Measurements from ENCODE around the gene MT1F. TPM values are rescaled to one million over a fixed set of nuclear protein-coding genes. Genes with fewer than 3 reads are reported as not detected.

The MT1F gene
- total RNA-seq, 2 experiments from 2014 or later, result 7.7 to 9.0 TPM

- ChIA-PET POLR2A (no interaction called here), CTCF (interaction anchor here (4.3 kb wide), 1 partner anchor 23 kb away, joined by 20 read pairs; no protein-coding TSS in a partner anchor)
- no peaks in the 10 kb centered on the region for H3K9me3 Mint-ChIP-seq
- peaks cover 37% of the 10 kb centered on the region for H3K4me1 Mint-ChIP-seq (ENCODE audit: low read depth)
- DNase-seq (no peak), ATAC-seq (no peak)
- no peak overlapping the region for H3K27ac Mint-ChIP-seq
- TF ChIP-seq, protein P1, sequence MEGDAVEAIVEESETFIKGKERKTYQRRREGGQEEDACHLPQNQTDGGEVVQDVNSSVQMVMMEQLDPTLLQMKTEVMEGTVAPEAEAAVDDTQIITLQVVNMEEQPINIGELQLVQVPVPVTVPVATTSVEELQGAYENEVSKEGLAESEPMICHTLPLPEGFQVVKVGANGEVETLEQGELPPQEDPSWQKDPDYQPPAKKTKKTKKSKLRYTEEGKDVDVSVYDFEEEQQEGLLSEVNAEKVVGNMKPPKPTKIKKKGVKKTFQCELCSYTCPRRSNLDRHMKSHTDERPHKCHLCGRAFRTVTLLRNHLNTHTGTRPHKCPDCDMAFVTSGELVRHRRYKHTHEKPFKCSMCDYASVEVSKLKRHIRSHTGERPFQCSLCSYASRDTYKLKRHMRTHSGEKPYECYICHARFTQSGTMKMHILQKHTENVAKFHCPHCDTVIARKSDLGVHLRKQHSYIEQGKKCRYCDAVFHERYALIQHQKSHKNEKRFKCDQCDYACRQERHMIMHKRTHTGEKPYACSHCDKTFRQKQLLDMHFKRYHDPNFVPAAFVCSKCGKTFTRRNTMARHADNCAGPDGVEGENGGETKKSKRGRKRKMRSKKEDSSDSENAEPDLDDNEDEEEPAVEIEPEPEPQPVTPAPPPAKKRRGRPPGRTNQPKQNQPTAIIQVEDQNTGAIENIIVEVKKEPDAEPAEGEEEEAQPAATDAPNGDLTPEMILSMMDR (IDR thresholded peaks at IDR 0.05), result no peak
- intact Hi-C loops (cut with micrococcal nuclease), result no loop called here
- peaks cover 1% of the 10 kb centered on the region for H3K27me3 Mint-ChIP-seq
- H3K4me3 Mint-ChIP-seq, result no peak overlapping the region
- peaks cover 7% of the 10 kb centered on the region for H3K36me3 Mint-ChIP-seq (ENCODE audit: low read depth)
These were observed 21.4 kb downstream of the MT1F start for GRCh38 chr16:56679078-56679730.

DNA sequence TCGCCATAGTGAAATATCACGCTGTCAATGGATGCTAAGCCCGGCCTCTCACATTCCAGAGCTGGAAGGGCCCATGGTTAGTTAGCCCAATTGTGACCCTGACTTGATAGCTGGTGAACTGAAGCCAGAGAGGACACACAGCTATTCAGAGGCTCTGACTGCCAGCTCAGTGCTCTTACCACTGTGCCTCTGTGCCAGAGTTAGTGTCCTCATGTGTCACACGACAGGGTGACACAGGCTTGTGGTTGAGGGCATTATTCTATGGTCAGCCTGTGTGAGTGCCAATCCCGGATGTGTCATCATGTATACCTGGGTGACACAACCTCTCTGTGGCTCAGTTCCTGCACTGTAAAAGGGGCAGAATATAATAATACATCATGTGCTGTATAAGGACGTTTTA lies 22.1 kb downstream of the MT1F start:
- ChIA-PET CTCF (interaction anchor here (4.3 kb wide), 1 partner anchor 22 kb away, joined by 20 read pairs; no protein-coding TSS in a partner anchor), POLR2A (no interaction called here)
- peak; percentile 18 for ATAC-seq
- Mint-ChIP-seq H3K4me3 (no peak overlapping the region), H3K27me3 (peaks cover 1% of the 10 kb centered on the region), H3K27ac (no peak overlapping the region), H3K36me3 (ENCODE audit: low read depth) (peaks cover 7% of the 10 kb centered on the region), H3K9me3 (no peaks in the 10 kb centered on the region), H3K4me1 (ENCODE audit: low read depth) (peaks cover 38% of the 10 kb centered on the region)
- TF ChIP-seq, protein P1 (IDR thresholded peaks at IDR 0.05), result no peak
- peak; percentile 61 for DNase-seq
- intact Hi-C loops (cut with micrococcal nuclease), result loop anchor here (5.0 kb wide), 1 partner anchor 68 kb away; no protein-coding TSS in a partner anchor

DNA sequence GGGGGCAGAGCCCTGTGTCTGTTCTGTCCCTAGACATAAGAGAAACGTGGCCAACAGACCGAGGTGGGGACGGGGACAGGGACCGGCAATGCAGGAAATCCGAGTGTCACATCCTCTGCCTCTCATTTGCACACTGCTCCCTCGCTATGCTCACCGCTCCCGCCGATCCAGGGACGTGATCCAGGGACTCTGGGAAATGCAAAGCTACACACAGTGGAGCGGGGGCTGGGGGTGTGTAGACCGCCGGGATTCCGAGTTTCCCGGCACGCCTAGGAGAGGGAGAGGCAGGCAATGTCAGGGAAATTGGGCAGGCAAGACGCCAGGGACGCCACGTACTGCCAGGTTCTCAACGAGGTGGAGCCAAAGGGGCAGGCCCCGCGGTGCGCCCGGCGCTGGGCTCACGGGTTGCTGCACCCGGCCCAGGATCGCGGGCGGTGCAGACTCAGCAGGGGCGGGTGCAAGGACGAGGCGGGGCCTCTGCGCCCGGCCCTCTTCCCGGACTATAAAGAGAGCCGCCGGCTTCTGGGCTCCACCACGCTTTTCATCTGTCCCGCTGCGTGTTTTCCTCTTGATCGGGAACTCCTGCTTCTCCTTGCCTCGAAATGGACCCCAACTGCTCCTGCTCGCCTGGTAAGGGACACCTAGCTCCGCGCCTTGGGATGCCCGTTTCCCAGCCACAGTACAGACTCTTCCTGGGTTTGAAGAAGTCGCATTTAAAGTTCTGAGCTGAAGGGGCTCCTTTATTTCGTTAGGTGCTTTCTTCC lies 24.4 kb downstream of the MT1F start, which contains the start of gene MT1X:
MT1X (plus strand) TSS at position 532 of the 764 bp plus-strand sequence; CDS start at position 603, 71 bp downstream.
- intact Hi-C loops (cut with micrococcal nuclease), result loop anchor here (5.0 kb wide), 1 partner anchor 70 kb away; no protein-coding TSS in a partner anchor
- H3K36me3 Mint-ChIP-seq (ENCODE audit: low read depth), result peaks cover 12% of the 10 kb centered on the region
- H3K27ac Mint-ChIP-seq, result peak within 1 kb of the TSS; percentile 97
- DNase-seq (peak; percentile 95), ATAC-seq (peak; percentile 97)
- H3K9me3 Mint-ChIP-seq, result no peaks in the 10 kb centered on the region
- TF ChIP-seq, protein P1 (IDR thresholded peaks at IDR 0.05), result no peak
- CTCF ChIA-PET, result interaction anchor here (0.7 to 2.4 kb wide), 4 partner anchors 9 to 106 kb away, joined by 3 to 17 read pairs (median 8); no protein-coding TSS in a partner anchor
- H3K27me3 Mint-ChIP-seq, result no peaks in the 10 kb centered on the region
- H3K4me3 Mint-ChIP-seq, result peak within 1 kb of the TSS; percentile 86
- POLR2A ChIA-PET, result interaction anchor here (0.6 to 2.5 kb wide), 14 partner anchors 10 to 405 kb away, joined by 3 to 13 read pairs (median 4); partner anchors contain the start of genes MT1G and MT2A
- peaks cover 21% of the 10 kb centered on the region for H3K4me1 Mint-ChIP-seq (ENCODE audit: low read depth)

GRCh38 chr16:56682703-56683397 lies 25.1 kb downstream of the MT1F start:
- POLR2A ChIA-PET, result interaction anchor here (0.6 to 2.5 kb wide), 15 partner anchors 9 to 404 kb away, joined by 3 to 13 read pairs (median 4); partner anchors contain the start of genes MT1G and MT2A
- CTCF ChIA-PET, result interaction anchor here (0.7 to 2.4 kb wide), 6 partner anchors 9 to 106 kb away, joined by 3 to 17 read pairs (median 5); no protein-coding TSS in a partner anchor
- Mint-ChIP-seq H3K4me1 (ENCODE audit: low read depth) (peaks cover 21% of the 10 kb centered on the region), H3K4me3 (peak overlapping the region; percentile 86), H3K36me3 (ENCODE audit: low read depth) (peaks cover 12% of the 10 kb centered on the region), H3K27ac (peak overlapping the region; percentile 88), H3K9me3 (no peaks in the 10 kb centered on the region), H3K27me3 (no peaks in the 10 kb centered on the region)
- DNase-seq (no peak), ATAC-seq (peak; percentile 10)
- TF ChIP-seq, protein P1 (IDR thresholded peaks at IDR 0.05), result no peak
- intact Hi-C loops (cut with micrococcal nuclease), result loop anchor here (5.0 kb wide), 1 partner anchor 71 kb away; no protein-coding TSS in a partner anchor
